HG03196 (cell line): ENCODE measurements around the gene TRIM65.

Experiments used
- ATAC-seq: cut with Tn5 transposase; IDR thresholded peaks from one replicate; pipeline ENCODE4 v1.9.1; 2021; ENCODE audit not compliant: unreplicated experiment

TRIM65 gene

GRCh38 chr17:75917141-75917916 is 20.6 kb upstream of the TRIM65 start:
- no peak for ATAC-seq

- ATAC-seq, result no peak
Measured at GRCh38 chr17:75915268-75915667, 18.5 kb upstream of the TRIM65 start.

GRCh38 chr17:75914643-75915267 is 18.0 kb upstream of the TRIM65 start:
- ATAC-seq, result no peak

GRCh38 chr17:75913537-75914210 is 16.9 kb upstream of the TRIM65 start:
- no peak for ATAC-seq

- ATAC-seq, result no peak
Measured at GRCh38 chr17:75910699-75911098, 13.9 kb upstream of the TRIM65 start.

- no peak for ATAC-seq
Measured at GRCh38 chr17:75909812-75910274, 13.1 kb upstream of the TRIM65 start.

GRCh38 chr17:75909051-75909811 is 12.5 kb upstream of the TRIM65 start:
- ATAC-seq, result no peak

GRCh38 chr17:75908201-75908600 is 11.4 kb upstream of the TRIM65 start:
- ATAC-seq, result no peak

- no peak for ATAC-seq
Measured at GRCh38 chr17:75906143-75906884, 9.6 kb upstream of the TRIM65 start.

GRCh38 chr17:75904749-75905521 is 8.2 kb upstream of the TRIM65 start, which contains the start of gene MRPL38:
Gene MRPL38 (minus strand): TSS chr17:75904884. CDS start chr17:75904875, 9 bp downstream.
- ATAC-seq, result peak; percentile 92

- no peak for ATAC-seq
Measured at GRCh38 chr17:75902406-75902805, 5.7 kb upstream of the TRIM65 start.

- ATAC-seq, result no peak
Measured at GRCh38 chr17:75901727-75902126, 5.0 kb upstream of the TRIM65 start.

GRCh38 chr17:75900691-75901533 is 4.2 kb upstream of the TRIM65 start:
- ATAC-seq, result no peak

- ATAC-seq, result no peak
Measured at GRCh38 chr17:75899767-75900468, 3.2 kb upstream of the TRIM65 start.

GRCh38 chr17:75899353-75899752 is 2.6 kb upstream of the TRIM65 start:
- ATAC-seq, result no peak

- no peak for ATAC-seq
Measured at GRCh38 chr17:75898791-75899190, 2.0 kb upstream of the TRIM65 start.

GRCh38 chr17:75898065-75898464 is 1.3 kb upstream of the TRIM65 start:
- ATAC-seq, result no peak
